Stimulated activated naive CD8-positive, alpha-beta T cell treated with anti-CD3 and anti-CD28 coated beads, Interleukin-15, Interleukin-2, amounts not matched to agents 100 U/mL and 50 U/mL, for 24 hours (primary cell): ENCODE measurements around the gene UBQLN1.
"Not testable (repeated sequence)": the region's sequence is repeated elsewhere in the genome, so short reads cannot be mapped to it uniquely, and the experiment has no call there.

Source experiments
- ATAC-seq: fragments of 150-1000 bp; cut with Tn5 transposase; one replicate; pipeline ENCODE4 v1.10.0; 2021
- DNase-seq: peaks from one replicate; pipeline ENCODE4 v3.0.0; 2021

The UBQLN1 gene

GRCh38 chr9:83633255-83633654, 74.5 kb downstream of the UBQLN1 start:
- no peak for DNase-seq
- ATAC-seq: no peak

GRCh38 chr9:83630938-83631457, 76.8 kb downstream of the UBQLN1 start:
- DNase-seq: no peak
- ATAC-seq: no peak

- ATAC-seq (no peak), DNase-seq (no peak)
Observed at GRCh38 chr9:83629433-83630104, 78.2 kb downstream of the UBQLN1 start.

- DNase-seq (no peak), ATAC-seq (peak; percentile 19)
Observed at GRCh38 chr9:83628540-83628939, 79.2 kb downstream of the UBQLN1 start.

- DNase-seq (no peak), ATAC-seq (no peak)
Observed at GRCh38 chr9:83625178-83625577, 82.6 kb downstream of the UBQLN1 start.

GRCh38 chr9:83623679-83624076, 84.1 kb downstream of the UBQLN1 start:
- no peak for DNase-seq
- ATAC-seq: peak; percentile 36

- ATAC-seq (peak; percentile 87), DNase-seq (peak; percentile 68)
Observed at GRCh38 chr9:83622939-83623678, 84.6 kb downstream of the UBQLN1 start, which contains the start of gene IDNK. TSS of gene IDNK (plus strand) at chr9:83623143. CDS start at chr9:83623172, 29 bp downstream.

GRCh38 chr9:83622433-83622938, 85.3 kb downstream of the UBQLN1 start:
- DNase-seq: peak; percentile 76

GRCh38 chr9:83620841-83621636, 86.7 kb downstream of the UBQLN1 start:
- ATAC-seq (no peak), DNase-seq (peak; percentile 46)

More at GRCh38 chr9:83622433-83622938, 85.3 kb downstream of the UBQLN1 start:
- peak; percentile 62 for ATAC-seq

GRCh38 chr9:83617299-83617698, 90.5 kb downstream of the UBQLN1 start:
- ATAC-seq: no peak

GRCh38 chr9:83613298-83613697, 94.5 kb downstream of the UBQLN1 start:
- not testable (repeated sequence) for ATAC-seq, DNase-seq

More at GRCh38 chr9:83617299-83617698, 90.5 kb downstream of the UBQLN1 start:
- DNase-seq: no peak
